B cell (primary cell): ENCODE results near the gene MRPL4. TPM values are rescaled to one million over a fixed set of nuclear protein-coding genes. Genes with fewer than 3 reads are reported as not detected.
A peak's percentile ranks its signal among the peaks of the same experiment; 100 is the strongest.

Experiments used
- ATAC-seq: fragments of 200-7000 bp; cut with Tn5 transposase; one replicate; pipeline ENCODE4 v1.10.0; 2021; ENCODE audit warnings: low read depth, mild to moderate bottlenecking, moderate number of reproducible peaks, moderate library complexity
- CTCF ChIA-PET: fragments of 350-600 bp; sonication (Branson Sonifier 250); formaldehyde crosslinking; loops from one replicate; lab custom pipeline; 2021; ENCODE audit warnings: antibody characterized with exemption, inconsistent platforms; lab: Charles Lee
- POLR2A ChIA-PET: fragments of 350-600 bp; sonication (Branson Sonifier 250); formaldehyde crosslinking; loops from one replicate; lab custom pipeline; 2021; ENCODE audit warnings: antibody characterized with exemption; lab: Charles Lee
- DNase-seq: peaks from one replicate; pipeline ENCODE4 v3.0.0; 2013
- H2AFZ ChIP-seq: 2 replicates; pipeline ENCODE4 v1.6.1; 2012; ENCODE audit warnings: mild to moderate bottlenecking, low read depth, low read length; ENCODE audit not compliant: insufficient read depth, poor library complexity, severe bottlenecking
- H3K27ac ChIP-seq, 2 donors: 1 replicate in 1 of 2; 2 replicates in 1 of 2; pipeline ENCODE4 v1.5.1; 2012 to 2013; ENCODE audit warnings: low read length in 2 of 2, mild to moderate bottlenecking in 2 of 2, moderate library complexity in 1 of 2
- H3K27me3 ChIP-seq, 4 experiments: fragments of 200-600 bp in 1 of 4; sonication (generic) in 1 of 4; replicated peaks in 1 of 4; 1 replicate in 2 of 4; 2 replicates in 2 of 4; pipeline versions ENCODE4 v1.6.1 to v1.7.0; 2013 to 2016; ENCODE audit warnings: low read length in 3 of 4, mild to moderate bottlenecking in 2 of 4, mixed read lengths in 1 of 4, moderate library complexity in 1 of 4; ENCODE audit not compliant: insufficient read depth in 4 of 4, control insufficient read depth in 3 of 4; ENCODE audit errors: control extremely low read depth in 1 of 4
- H3K36me3 ChIP-seq, 2 experiments: replicated peaks in 1 of 2; 1 replicate in 1 of 2; 2 replicates in 1 of 2; pipeline versions ENCODE4 v1.6.1 to v1.7.1; 2013; ENCODE audit warnings: low read length in 1 of 2; ENCODE audit not compliant: insufficient read depth in 2 of 2, control insufficient read depth in 1 of 2; ENCODE audit errors: control extremely low read depth in 1 of 2, extremely low read depth in 1 of 2
- H3K4me1 ChIP-seq, 2 donors: fragments of 200-600 bp in 1 of 2; sonication (generic) in 1 of 2; 1 replicate in 1 of 2; 2 replicates in 1 of 2; pipeline versions ENCODE4 v1.5.1 to v1.6.1; 2013 to 2017; ENCODE audit warnings: low read length in 2 of 2; ENCODE audit not compliant: control insufficient read depth in 2 of 2, insufficient read depth in 2 of 2
- H3K4me2 ChIP-seq: replicated peaks from 2 replicates; pipeline ENCODE3; 2012; ENCODE audit warnings: mild to moderate bottlenecking, low read depth, low read length; ENCODE audit not compliant: poor library complexity, severe bottlenecking
- H3K4me3 ChIP-seq, 5 experiments: fragments of 200-600 bp in 1 of 5; sonication (generic) in 1 of 5; 1 replicate in 3 of 5; 2 replicates in 2 of 5; pipeline versions ENCODE4 v1.5.1 to v1.7.0; 2011 to 2016; ENCODE audit warnings: low read length in 4 of 5, mild to moderate bottlenecking in 4 of 5, low read depth in 2 of 5, control low read depth in 1 of 5, moderate library complexity in 1 of 5; ENCODE audit not compliant: insufficient read depth in 1 of 5; ENCODE audit errors: control extremely low read depth in 1 of 5, extremely low read depth in 1 of 5
- H3K79me2 ChIP-seq: fragments of 200-600 bp; sonication (generic); one replicate; pipeline ENCODE4 v1.6.0; 2016; ENCODE audit warnings: low read length; ENCODE audit not compliant: control insufficient read depth, insufficient read depth
- H3K9ac ChIP-seq: fragments of 200-600 bp; sonication (generic); 2 replicates; pipeline ENCODE4 v1.6.1; 2017; ENCODE audit warnings: mild to moderate bottlenecking, low read length, moderate library complexity
- H3K9me3 ChIP-seq, 3 donors: one replicate each; pipeline versions ENCODE4 v1.6.1 to v1.7.1; 2013; ENCODE audit warnings: low read length in 2 of 3; ENCODE audit not compliant: control insufficient read depth in 2 of 3, insufficient read depth in 1 of 3; ENCODE audit errors: control extremely low read depth in 1 of 3
- H4K20me1 ChIP-seq: 2 replicates; pipeline ENCODE4 v1.6.0; 2012; ENCODE audit warnings: mild to moderate bottlenecking, low read length; ENCODE audit not compliant: insufficient read depth, control insufficient read depth, poor library complexity, severe bottlenecking
- H3K27ac Mint-ChIP-seq: one replicate; pipeline ENCODE4 v1.8.0; 2021; ENCODE audit warnings: mixed read lengths
- H3K27me3 Mint-ChIP-seq: one replicate; pipeline ENCODE4 v1.8.0; 2021; ENCODE audit warnings: mixed read lengths
- H3K4me1 Mint-ChIP-seq: one replicate; pipeline ENCODE4 v1.8.0; 2021; ENCODE audit warnings: mixed read lengths
- H3K4me3 Mint-ChIP-seq: one replicate; pipeline ENCODE4 v1.8.0; 2021; ENCODE audit warnings: mixed read lengths
- H3K9me3 Mint-ChIP-seq: one replicate; pipeline ENCODE4 v1.8.0; 2022; ENCODE audit warnings: mixed read lengths; ENCODE audit not compliant: insufficient read depth
- EZH2 ChIP-seq: IDR thresholded peaks from 2 replicates; pipeline ENCODE4 v1.6.1; 2012; ENCODE audit warnings: borderline replicate concordance, low read depth, mild to moderate bottlenecking, moderate library complexity, low read length; ENCODE audit not compliant: insufficient read depth, poor library complexity, severe bottlenecking
- WGBS: methylation state at CpG from one replicate; pipeline ENCODE4 v1.1.5; 2013; ENCODE audit warnings: missing lambda C conversion rate; ENCODE audit not compliant: insufficient coverage; 5-methylcytosine and 5-hydroxymethylcytosine counted together
- intact Hi-C: fragments of 100-400 bp; cut with micrococcal nuclease; formaldehyde crosslinking; loops from one replicate; pipeline ENCODE4 v1.10.0; 2022
- polyA plus RNA-seq: library from polyadenylated mRNA; depleted of rRNA; stranded (reverse); fragments of >200 nt; gene quantifications from 2 replicates; pipeline ENCODE4 v1.2.3, GENCODE V29; 2012
- total RNA-seq, 2 donors: library from RNA; stranded (reverse); fragments of 120-200 nt in 1 of 2; gene quantifications; 1 replicate in 1 of 2; 2 replicates in 1 of 2; pipeline versions ENCODE4 v1.2.3 to v1.2.4, GENCODE V29; 2013 to 2022
- TF ChIP-seq, protein P1 (sequence below): fragments of 200-600 bp; IDR thresholded peaks from one replicate; pipeline ENCODE4 v1.8.0; 2022; ENCODE audit warnings: antibody characterized with exemption, mild to moderate bottlenecking

Gene MRPL4
- total and polyA plus RNA-seq, 2 donors (not counting 1 experiment from before 2014, with no cell fraction given) = 39.8 to 81.1 TPM

DNA sequence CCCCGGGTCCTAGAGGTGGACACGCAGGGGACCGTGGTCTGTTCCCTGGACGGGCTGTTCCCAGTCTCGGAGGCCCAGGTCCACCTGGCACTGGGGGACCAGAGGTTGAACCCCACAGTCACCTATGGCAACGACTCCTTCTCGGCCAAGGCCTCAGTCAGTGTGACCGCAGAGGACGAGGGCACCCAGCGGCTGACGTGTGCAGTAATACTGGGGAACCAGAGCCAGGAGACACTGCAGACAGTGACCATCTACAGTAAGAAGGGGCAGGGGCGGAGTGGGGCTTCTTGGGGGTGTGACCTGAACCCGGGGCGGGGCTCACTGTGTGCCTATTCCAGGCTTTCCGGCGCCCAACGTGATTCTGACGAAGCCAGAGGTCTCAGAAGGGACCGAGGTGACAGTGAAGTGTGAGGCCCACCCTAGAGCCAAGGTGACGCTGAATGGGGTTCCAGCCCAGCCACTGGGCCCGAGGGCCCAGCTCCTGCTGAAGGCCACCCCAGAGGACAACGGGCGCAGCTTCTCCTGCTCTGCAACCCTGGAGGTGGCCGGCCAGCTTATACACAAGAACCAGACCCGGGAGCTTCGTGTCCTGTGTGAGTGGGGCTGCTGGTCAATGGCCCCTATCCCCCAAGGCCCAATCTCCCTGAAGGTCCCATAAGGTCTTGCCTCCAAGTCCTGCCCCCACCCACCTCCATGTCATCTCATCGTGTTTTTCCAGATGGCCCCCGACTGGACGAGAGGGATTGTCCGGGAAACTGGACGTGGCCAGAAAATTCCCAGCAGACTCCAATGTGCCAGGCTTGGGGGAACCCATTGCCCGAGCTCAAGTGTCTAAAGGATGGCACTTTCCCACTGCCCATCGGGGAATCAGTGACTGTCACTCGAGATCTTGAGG is 32.3 kb downstream of the MRPL4 start:
- Histone ChIP-seq H3K4me2 (no peak overlapping the region), H3K36me3 (peaks cover 2 to 33% of the 10 kb centered on the region in 2 experiments), H4K20me1 (no peaks in the 10 kb centered on the region), H3K4me1 (peaks cover 37 to 39% of the 10 kb centered on the region in 2 donors), H3K9ac (no peak overlapping the region), H2AFZ (no peak overlapping the region), H3K4me3 (no peak overlapping the region), H3K79me2 (no peaks in the 10 kb centered on the region), H3K27me3 (peaks cover 0 to 27% (median 18%) of the 10 kb centered on the region in 4 experiments), H3K27ac (no peak overlapping the region), H3K9me3 (peaks cover 0 to 26% (median 0%) of the 10 kb centered on the region in 3 donors)
- DNase-seq (peak; percentile 32), ATAC-seq (no peak)
- intact Hi-C loops = no loop called here
- peaks cover 6% of the 10 kb centered on the region for H3K27me3 Mint-ChIP-seq
- no peaks in the 10 kb centered on the region for H3K9me3 Mint-ChIP-seq
- peaks cover 38% of the 10 kb centered on the region for H3K4me1 Mint-ChIP-seq
- WGBS = 96% methylated on average over 34 of the region's 34 CpGs
- no peak overlapping the region for H3K27ac Mint-ChIP-seq
- ChIA-PET CTCF (interaction anchor here (0.6 to 8.5 kb wide), 3 partner anchors 12 to 1291 kb away, joined by 3 to 116 read pairs (median 3); partner anchors contain the start of gene ICAM1), POLR2A (no interaction called here)
- H3K4me3 Mint-ChIP-seq = no peak overlapping the region
- TF ChIP-seq EZH2 = no peak
- TF ChIP-seq, protein P1, sequence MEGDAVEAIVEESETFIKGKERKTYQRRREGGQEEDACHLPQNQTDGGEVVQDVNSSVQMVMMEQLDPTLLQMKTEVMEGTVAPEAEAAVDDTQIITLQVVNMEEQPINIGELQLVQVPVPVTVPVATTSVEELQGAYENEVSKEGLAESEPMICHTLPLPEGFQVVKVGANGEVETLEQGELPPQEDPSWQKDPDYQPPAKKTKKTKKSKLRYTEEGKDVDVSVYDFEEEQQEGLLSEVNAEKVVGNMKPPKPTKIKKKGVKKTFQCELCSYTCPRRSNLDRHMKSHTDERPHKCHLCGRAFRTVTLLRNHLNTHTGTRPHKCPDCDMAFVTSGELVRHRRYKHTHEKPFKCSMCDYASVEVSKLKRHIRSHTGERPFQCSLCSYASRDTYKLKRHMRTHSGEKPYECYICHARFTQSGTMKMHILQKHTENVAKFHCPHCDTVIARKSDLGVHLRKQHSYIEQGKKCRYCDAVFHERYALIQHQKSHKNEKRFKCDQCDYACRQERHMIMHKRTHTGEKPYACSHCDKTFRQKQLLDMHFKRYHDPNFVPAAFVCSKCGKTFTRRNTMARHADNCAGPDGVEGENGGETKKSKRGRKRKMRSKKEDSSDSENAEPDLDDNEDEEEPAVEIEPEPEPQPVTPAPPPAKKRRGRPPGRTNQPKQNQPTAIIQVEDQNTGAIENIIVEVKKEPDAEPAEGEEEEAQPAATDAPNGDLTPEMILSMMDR = no peak

DNA sequence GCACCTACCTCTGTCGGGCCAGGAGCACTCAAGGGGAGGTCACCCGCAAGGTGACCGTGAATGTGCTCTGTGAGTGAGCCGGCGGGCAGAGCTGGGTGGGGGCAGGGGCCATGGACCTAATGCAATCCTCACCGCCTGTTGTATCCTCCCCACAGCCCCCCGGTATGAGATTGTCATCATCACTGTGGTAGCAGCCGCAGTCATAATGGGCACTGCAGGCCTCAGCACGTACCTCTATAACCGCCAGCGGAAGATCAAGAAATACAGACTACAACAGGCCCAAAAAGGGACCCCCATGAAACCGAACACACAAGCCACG is 32.9 kb downstream of the MRPL4 start:
- WGBS = 97% methylated on average over 13 of the region's 13 CpGs
- no peaks in the 10 kb centered on the region for H3K9me3 Mint-ChIP-seq
- no peak overlapping the region for H3K9ac ChIP-seq
- H3K27me3 ChIP-seq = peaks cover 0 to 31% (median 20%) of the 10 kb centered on the region in 4 experiments
- no peaks in the 10 kb centered on the region for H3K79me2 ChIP-seq
- H3K4me1 Mint-ChIP-seq = peaks cover 40% of the 10 kb centered on the region
- peaks cover 2 to 33% of the 10 kb centered on the region in 2 experiments for H3K36me3 ChIP-seq
- ChIA-PET POLR2A (no interaction called here), CTCF (interaction anchor here (1.2 to 8.5 kb wide), 2 partner anchors 13 to 126 kb away, joined by 3 to 116 read pairs; partner anchors contain the start of gene ICAM1)
- no peak for TF ChIP-seq EZH2
- TF ChIP-seq, protein P1 = no peak
- ATAC-seq (no peak), DNase-seq (peak; percentile 36)
- H3K27ac Mint-ChIP-seq = no peak overlapping the region
- peaks cover 1% of the 10 kb centered on the region for H4K20me1 ChIP-seq
- no peak overlapping the region for H3K4me3 ChIP-seq
- H3K9me3 ChIP-seq = peaks cover 0 to 28% (median 0%) of the 10 kb centered on the region in 3 donors
- peaks cover 6% of the 10 kb centered on the region for H3K27me3 Mint-ChIP-seq
- H3K4me1 ChIP-seq = peaks cover 40 to 41% of the 10 kb centered on the region in 2 donors
- no peak overlapping the region for H3K4me2 ChIP-seq
- intact Hi-C loops = no loop called here
- no peak overlapping the region for H3K27ac ChIP-seq
- H2AFZ ChIP-seq = no peak overlapping the region
- H3K4me3 Mint-ChIP-seq = no peak overlapping the region
